Measurements from ENCODE around the gene DGKI.
"Not testable (repeated sequence)": the region's sequence is repeated elsewhere in the genome, so short reads cannot be mapped to it uniquely, and the experiment has no call there.

DGKI gene

GRCh38 chr7:137835486-137836112 is 11.2 kb downstream of the DGKI start:
- no peak for DNase-seq

DNA sequence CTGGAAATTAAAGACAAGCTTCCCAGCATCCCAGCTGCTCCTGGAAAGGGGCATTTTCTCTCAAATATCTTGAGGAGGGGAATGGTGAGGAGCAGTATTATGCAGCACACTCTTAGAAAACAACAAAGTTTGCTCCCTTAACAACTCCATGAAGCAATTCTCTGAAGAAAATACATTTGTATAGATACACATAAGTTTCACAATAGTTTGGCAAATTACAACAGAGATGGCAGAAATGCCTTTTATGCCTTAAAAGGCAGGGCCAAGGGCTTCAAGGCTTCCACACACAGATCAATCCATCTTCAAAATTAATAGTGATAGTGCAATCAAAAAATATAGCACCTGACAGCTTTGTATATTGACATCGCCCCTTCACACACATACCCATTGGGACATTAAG is 12.2 kb downstream of the DGKI start:
- no peak for DNase-seq

DNA sequence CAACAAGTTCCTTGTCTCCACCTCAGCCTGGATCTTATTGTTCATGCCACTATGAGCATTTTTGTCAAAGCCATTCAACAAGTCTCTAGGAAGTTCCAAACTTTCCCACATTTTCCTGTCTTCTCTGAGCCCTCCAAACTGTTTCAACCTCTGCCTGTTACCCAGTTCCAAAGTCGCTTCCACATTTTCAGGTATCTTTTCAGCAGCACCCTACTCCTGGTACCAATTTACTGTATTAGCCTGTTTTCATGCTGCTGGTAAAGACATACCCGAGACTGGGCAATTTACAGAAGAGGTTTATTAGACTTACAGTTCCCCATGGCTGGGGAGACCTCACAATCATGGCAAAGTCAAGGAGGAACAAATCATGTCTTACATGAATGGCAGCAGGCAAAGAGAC is 13.8 kb downstream of the DGKI start:
- not testable (repeated sequence) for DNase-seq

DNA sequence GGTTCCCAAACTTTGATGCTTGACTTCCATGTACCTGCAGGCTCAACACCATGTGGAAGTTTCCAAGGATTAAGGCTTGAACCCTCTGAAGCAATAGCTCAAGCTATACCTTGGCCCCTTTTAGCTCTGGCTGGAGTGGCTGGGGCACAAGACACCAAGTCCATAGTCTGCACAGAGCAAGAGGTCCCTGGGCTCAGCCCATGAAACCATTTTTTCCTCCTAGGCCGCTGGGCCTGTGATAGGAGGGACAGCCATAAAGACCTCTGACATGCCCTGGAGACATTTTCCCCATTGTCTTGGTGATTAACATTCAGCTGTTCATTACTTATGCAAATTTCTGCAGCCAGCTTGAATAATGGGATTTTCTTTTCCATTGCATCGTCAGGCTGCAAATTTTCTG is 14.4 kb downstream of the DGKI start:
- DNase-seq: no peak

DNA sequence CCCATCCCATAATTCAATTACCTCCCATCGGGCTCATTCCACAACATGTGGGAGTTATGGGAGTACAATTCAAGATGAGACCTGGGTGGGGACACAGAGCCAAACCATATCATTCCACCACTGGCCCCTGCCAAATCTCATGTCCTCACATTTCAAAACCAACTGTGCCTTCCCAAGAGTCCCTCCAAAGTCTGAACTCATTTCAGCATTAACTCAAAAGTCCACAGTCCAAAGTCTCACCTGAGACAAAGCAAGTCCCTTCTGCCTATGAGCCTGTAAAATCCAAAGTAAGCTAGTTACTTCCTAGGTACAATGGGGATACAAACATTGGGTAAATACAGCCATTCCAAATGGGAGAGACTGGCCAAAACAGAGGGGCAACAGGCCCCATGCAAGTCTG is 15.2 kb downstream of the DGKI start:
- DNase-seq: not testable (repeated sequence)

DNA sequence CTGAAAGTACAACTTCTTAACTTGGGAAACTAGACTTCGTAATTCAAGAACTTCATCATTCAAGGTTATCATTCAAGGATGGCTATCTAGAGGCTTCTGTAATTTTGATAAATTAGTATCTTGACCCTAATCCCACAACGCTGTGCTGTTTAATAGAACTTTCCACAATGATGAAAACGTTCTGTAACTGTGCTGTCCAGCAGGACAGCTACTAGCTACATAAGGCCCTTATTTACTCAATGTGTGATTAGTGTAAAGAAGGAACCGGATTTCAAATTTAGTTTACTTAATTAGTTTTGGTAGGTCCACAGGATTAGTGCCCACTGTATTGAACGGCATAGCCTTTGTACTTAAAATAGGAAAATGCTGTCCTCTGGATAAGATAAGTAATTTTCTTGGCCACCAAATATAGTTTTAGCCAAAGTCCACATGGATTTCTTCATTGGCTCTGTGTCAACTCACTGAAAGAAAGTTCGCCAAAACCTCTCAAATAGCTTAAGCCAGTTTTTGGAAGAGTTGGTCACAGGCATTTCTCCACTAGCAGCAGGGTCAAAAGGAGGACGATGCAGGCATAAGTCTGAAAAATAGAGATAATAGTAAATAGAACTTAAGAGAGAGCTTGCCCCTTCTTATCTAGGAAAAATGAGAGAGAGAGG is 17.3 kb downstream of the DGKI start:
- no peak for DNase-seq

- DNase-seq: no peak
Observed at GRCh38 chr7:137828456-137828855, 18.3 kb downstream of the DGKI start.

DNA sequence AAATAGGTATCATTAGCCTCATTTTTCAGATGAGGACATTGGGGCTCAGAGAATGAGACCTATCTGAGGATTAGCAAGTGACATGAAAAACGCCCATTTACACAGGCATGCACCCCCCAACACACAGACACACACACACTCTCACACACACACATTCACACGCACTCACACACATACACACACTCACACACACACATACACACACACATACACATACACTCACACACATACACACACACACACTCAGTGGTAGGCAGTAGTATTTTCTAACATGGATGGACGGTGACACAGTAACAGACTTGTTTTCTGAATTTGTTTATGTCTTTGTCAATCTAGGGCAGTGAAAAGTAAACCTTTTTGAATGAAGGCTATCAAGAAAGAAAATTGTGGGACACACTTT is 21.3 kb downstream of the DGKI start:
- DNase-seq: no peak

DNA sequence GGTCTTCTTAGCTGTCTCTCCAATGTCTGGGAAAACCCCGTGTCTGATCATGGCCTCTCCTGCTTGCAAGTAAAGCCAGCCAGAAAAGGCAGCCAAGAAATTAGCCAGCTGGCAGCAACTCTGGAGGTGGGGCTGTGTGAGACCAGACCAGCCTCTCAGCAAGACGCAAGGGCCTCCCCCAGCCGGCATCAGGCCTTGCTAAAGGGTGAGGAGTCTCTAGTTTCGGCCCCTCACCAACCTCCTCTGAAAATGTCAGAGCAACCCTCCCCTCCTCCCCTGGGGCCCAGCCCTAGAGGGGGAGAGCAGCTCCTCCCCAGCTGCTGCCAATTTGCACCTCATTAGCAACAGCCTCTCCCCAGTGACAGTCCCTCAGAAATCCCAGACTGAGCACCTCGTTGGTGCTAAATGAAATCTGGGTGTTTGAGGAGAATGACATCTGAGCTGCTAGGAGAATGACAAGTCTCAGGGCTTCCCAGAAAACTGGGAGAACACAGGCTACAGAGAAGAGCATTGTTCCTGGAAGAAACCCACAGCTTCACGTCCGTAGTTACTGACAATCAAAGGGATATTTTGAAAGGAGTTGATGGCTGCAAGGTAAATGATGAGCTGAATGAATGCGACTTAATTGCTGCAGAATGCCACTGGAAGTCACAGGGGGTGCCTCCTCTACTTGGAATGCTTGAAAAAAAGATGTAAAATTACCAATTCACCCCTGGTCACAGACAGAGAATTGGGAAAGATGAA is 25.9 kb downstream of the DGKI start:
- no peak for DNase-seq

DNA sequence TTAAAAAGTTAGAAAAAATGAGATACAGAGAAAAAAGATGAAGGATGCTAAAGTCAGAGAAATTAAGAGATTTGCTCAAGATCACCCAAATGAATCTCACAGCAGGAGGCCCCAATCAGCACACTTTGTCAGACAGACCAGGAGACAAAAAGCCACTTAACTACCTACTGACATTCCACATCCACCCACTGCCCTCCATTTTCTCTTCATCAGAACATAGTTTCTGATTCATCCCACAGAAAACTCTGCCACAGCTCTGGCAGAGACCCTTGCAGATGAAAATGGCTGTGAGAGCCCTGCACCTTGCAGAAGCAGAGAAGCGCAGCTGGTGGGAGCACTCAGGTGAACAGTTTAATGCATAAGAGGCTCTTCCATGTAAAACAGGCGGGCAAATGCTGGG is 26.6 kb downstream of the DGKI start:
- DNase-seq: no peak

DNA sequence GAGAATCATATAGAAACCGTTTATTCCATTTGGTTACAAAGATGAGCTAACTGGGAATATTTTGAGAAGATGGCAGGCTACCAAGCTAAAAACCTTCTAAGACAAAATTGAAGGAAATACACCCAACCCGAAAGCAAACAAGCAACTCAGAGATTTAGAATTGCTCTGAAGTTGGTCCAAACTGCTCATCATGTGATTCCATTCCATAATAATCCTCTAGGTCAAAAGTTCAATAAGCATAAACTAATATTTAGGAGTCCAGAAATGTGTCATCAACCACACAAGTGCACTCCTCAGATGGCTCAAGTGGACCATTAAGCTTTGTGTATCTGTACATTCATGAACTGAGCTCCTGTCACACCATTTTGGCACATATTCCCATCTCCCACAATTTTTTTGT is 28.7 kb downstream of the DGKI start:
- peak; percentile 64 for DNase-seq

DNA sequence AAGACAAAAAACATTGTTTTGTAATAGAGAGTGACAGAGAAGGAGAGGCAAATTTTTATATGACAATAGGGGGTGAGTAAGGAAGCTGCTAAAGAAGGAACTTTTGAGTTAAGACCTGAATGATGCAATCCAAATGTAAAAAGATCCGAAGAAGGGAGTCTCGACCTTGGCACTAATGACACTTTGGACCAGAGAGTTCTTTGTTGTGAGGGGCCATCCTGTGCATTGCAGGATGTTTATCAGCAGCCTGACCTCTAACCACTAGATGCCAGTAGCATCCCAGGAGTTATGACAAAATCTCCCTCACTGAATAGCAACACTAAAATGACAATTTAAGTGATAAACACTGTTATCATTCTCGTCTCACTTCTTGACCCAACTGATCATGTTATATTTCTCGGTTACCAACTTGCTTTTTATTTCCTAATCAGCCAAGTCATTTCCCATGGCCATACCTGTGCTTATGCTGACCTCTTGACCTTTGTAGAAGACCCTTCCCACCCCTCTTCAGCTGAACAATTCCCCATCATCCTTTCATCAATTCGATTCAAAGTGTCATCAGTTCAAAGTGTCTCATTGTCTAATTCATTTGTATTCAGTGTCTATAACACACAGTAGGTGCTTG is 30.0 kb downstream of the DGKI start:
- DNase-seq: peak; percentile 34

DNA sequence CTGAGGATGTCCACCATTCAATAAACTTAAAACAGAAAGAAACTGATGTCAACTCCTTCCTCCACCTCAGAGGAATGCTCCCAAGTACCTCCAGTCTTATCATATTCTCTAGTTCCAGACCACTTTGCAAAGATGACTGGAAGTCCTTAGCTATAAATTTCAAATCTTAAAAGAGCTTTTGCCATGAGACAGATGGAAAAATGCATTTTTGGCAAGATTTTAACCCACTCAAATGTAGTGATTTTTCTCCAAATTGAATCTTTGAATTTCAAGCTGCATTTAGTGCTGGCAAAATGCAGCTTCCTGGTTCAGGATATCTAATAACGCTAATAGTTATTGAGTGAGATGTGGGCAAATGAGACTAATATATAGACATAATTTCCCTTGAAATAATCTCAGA is 33.2 kb downstream of the DGKI start:
- DNase-seq: no peak

GRCh38 chr7:137810248-137810647 is 36.5 kb downstream of the DGKI start:
- no peak for DNase-seq

GRCh38 chr7:137804836-137805235 is 41.9 kb downstream of the DGKI start:
- DNase-seq: peak; percentile 38

- no peak for DNase-seq
Observed at GRCh38 chr7:137801491-137801890, 45.3 kb downstream of the DGKI start.

- peak; percentile 40 for DNase-seq
Observed at GRCh38 chr7:137801003-137801402, 45.8 kb downstream of the DGKI start.

GRCh38 chr7:137798073-137798763 is 48.6 kb downstream of the DGKI start:
- DNase-seq: no peak

GRCh38 chr7:137795211-137795610 is 51.6 kb downstream of the DGKI start:
- DNase-seq: no peak

- DNase-seq: peak; percentile 10
Observed at GRCh38 chr7:137791930-137792329, 54.8 kb downstream of the DGKI start.

GRCh38 chr7:137790828-137791227 is 55.9 kb downstream of the DGKI start:
- DNase-seq: no peak

GRCh38 chr7:137789215-137789882 is 57.4 kb downstream of the DGKI start:
- DNase-seq: no peak
